Cortex of kidney (tissue), 1 donor: ENCODE data around the gene BICDL1.
"Not testable (repeated sequence)": the region's sequence is repeated elsewhere in the genome, so short reads cannot be mapped to it uniquely, and the experiment has no call there.

Experiments
- DNase-seq: peaks from one replicate; lab custom pipeline; 2025; lab: John Stamatoyannopoulos, UW

Gene BICDL1

GRCh38 chr12:119988472-119989360 lies at the start of gene BICDL1:
Gene BICDL1, plus strand, starts transcription at chr12:119989236. Its CDS starts 633 bp downstream, at chr12:119989869.
- peak; percentile 37 for DNase-seq

GRCh38 chr12:119940897-119941296 lies 48.1 kb upstream of the BICDL1 start:
- no peak for DNase-seq

GRCh38 chr12:119942386-119942785 lies 46.6 kb upstream of the BICDL1 start:
- no peak for DNase-seq

- DNase-seq = no peak
These were observed 42.8 kb upstream of the BICDL1 start for GRCh38 chr12:119946213-119946612.

GRCh38 chr12:119949145-119949544 lies 39.9 kb upstream of the BICDL1 start:
- no peak for DNase-seq

- DNase-seq = no peak
These were observed 39.4 kb upstream of the BICDL1 start for GRCh38 chr12:119949594-119949993.

GRCh38 chr12:119956047-119956446 lies 33.0 kb upstream of the BICDL1 start:
- no peak for DNase-seq

GRCh38 chr12:119957135-119957534 lies 31.9 kb upstream of the BICDL1 start:
- DNase-seq = no peak

- no peak for DNase-seq
These were observed 29.6 kb upstream of the BICDL1 start for GRCh38 chr12:119959435-119959834.

- DNase-seq = no peak
These were observed 24.9 kb upstream of the BICDL1 start for GRCh38 chr12:119964123-119964522.

- no peak for DNase-seq
These were observed 24.1 kb upstream of the BICDL1 start for GRCh38 chr12:119964929-119965328.

GRCh38 chr12:119980242-119980641 lies 8.8 kb upstream of the BICDL1 start:
- DNase-seq = no peak

GRCh38 chr12:119980702-119981101 lies 8.3 kb upstream of the BICDL1 start:
- not testable (repeated sequence) for DNase-seq

- no peak for DNase-seq
These were observed 310 bp downstream of the BICDL1 start for GRCh38 chr12:119989361-119989730.

- no peak for DNase-seq
These were observed 820 bp downstream of the BICDL1 start for GRCh38 chr12:119989731-119990381.

GRCh38 chr12:119990382-119990874 lies 1.4 kb downstream of the BICDL1 start:
- DNase-seq = no peak

GRCh38 chr12:119992129-119992705 lies 3.2 kb downstream of the BICDL1 start:
- no peak for DNase-seq

GRCh38 chr12:119994892-119995658 lies 6.0 kb downstream of the BICDL1 start:
- no peak for DNase-seq

- DNase-seq = no peak
These were observed 7.4 kb downstream of the BICDL1 start for GRCh38 chr12:119996417-119996816.

GRCh38 chr12:119998471-119999245 lies 9.6 kb downstream of the BICDL1 start:
- DNase-seq = no peak

GRCh38 chr12:120000556-120000955 lies 11.5 kb downstream of the BICDL1 start:
- DNase-seq = no peak
